Activated naive CD4-positive, alpha-beta T cell treated with anti-CD3 and anti-CD28 coated beads, Interleukin-2, amount 50 U/mL, for 24 hours (primary cell): ENCODE measurements around the gene TDP2.
A peak's percentile ranks its signal among the peaks of the same experiment; 100 is the strongest.
"Not testable (repeated sequence)": the region's sequence is repeated elsewhere in the genome, so short reads cannot be mapped to it uniquely, and the experiment has no call there.

Experiments
- H3K27ac Mint-ChIP-seq: one replicate; pipeline ENCODE4 v1.8.0; 2021; ENCODE audit warnings: mild to moderate bottlenecking, mixed read lengths
- H3K27me3 Mint-ChIP-seq: one replicate; pipeline ENCODE4 v1.8.0; 2021; ENCODE audit warnings: mixed read lengths
- H3K36me3 Mint-ChIP-seq: one replicate; pipeline ENCODE4 v1.8.0; 2021; ENCODE audit warnings: mixed read lengths
- H3K4me1 Mint-ChIP-seq: one replicate; pipeline ENCODE4 v1.8.0; 2021; ENCODE audit warnings: mixed read lengths
- H3K4me3 Mint-ChIP-seq: one replicate; pipeline ENCODE4 v1.8.0; 2021; ENCODE audit warnings: mild to moderate bottlenecking, mixed read lengths
- H3K9me3 Mint-ChIP-seq: one replicate; pipeline ENCODE4 v1.8.0; 2021; ENCODE audit warnings: mixed read lengths

Gene TDP2

GRCh38 chr6:24664046-24664987 is 2.4 kb downstream of the TDP2 start:
- Mint-ChIP-seq H3K36me3 (peaks cover 18% of the 10 kb centered on the region), H3K9me3 (no peaks in the 10 kb centered on the region), H3K27me3 (no peaks in the 10 kb centered on the region), H3K4me1 (peaks cover 77% of the 10 kb centered on the region), H3K27ac (no peak overlapping the region), H3K4me3 (peak overlapping the region; percentile 100)

- H3K36me3 Mint-ChIP-seq, result peaks cover 18% of the 10 kb centered on the region
- H3K4me3 Mint-ChIP-seq, result no peak overlapping the region
- H3K27ac Mint-ChIP-seq, result no peak overlapping the region
- H3K27me3 Mint-ChIP-seq, result no peaks in the 10 kb centered on the region
- no peaks in the 10 kb centered on the region for H3K9me3 Mint-ChIP-seq
- peaks cover 80% of the 10 kb centered on the region for H3K4me1 Mint-ChIP-seq
These were observed 3.5 kb downstream of the TDP2 start for GRCh38 chr6:24663189-24663588.

DNA sequence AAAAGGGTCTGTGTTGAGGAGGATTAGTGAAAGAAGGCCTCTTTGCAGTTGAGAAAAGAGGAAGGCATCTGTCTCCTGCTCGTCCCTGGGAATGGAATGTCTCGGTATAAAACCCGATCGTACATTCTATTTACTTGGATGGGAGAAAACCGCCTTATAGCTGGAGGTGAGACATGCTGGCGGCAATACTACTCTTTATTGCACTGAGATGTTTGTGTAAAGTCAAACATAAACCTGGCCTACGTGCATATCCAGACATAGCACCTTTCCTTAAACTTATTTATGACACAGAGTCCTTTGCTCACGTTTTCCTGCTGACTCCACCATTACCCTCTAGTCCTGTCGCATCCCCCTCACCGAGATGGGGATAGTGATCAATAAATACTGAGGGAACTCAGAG is 4.5 kb downstream of the TDP2 start:
- no peaks in the 10 kb centered on the region for H3K9me3 Mint-ChIP-seq
- H3K27ac Mint-ChIP-seq, result no peak overlapping the region
- H3K4me3 Mint-ChIP-seq, result no peak overlapping the region
- H3K36me3 Mint-ChIP-seq, result peaks cover 21% of the 10 kb centered on the region
- H3K27me3 Mint-ChIP-seq, result no peaks in the 10 kb centered on the region
- peaks cover 83% of the 10 kb centered on the region for H3K4me1 Mint-ChIP-seq

- Mint-ChIP-seq H3K4me1 (peaks cover 85% of the 10 kb centered on the region), H3K36me3 (peaks cover 21% of the 10 kb centered on the region)
- not testable (repeated sequence) for H3K9me3 Mint-ChIP-seq, H3K27me3 Mint-ChIP-seq, H3K27ac Mint-ChIP-seq, H3K4me3 Mint-ChIP-seq
These were observed 4.9 kb downstream of the TDP2 start for GRCh38 chr6:24661759-24662158.

- H3K27me3 Mint-ChIP-seq, result no peaks in the 10 kb centered on the region
- H3K27ac Mint-ChIP-seq, result no peak overlapping the region
- no peaks in the 10 kb centered on the region for H3K9me3 Mint-ChIP-seq
- peaks cover 90% of the 10 kb centered on the region for H3K4me1 Mint-ChIP-seq
- peaks cover 23% of the 10 kb centered on the region for H3K36me3 Mint-ChIP-seq
- no peak overlapping the region for H3K4me3 Mint-ChIP-seq
These were observed 6.6 kb downstream of the TDP2 start for GRCh38 chr6:24660105-24660504.

- peaks cover 23% of the 10 kb centered on the region for H3K36me3 Mint-ChIP-seq
- no peaks in the 10 kb centered on the region for H3K9me3 Mint-ChIP-seq
- no peaks in the 10 kb centered on the region for H3K27me3 Mint-ChIP-seq
- no peak overlapping the region for H3K27ac Mint-ChIP-seq
- peaks cover 86% of the 10 kb centered on the region for H3K4me1 Mint-ChIP-seq
- no peak overlapping the region for H3K4me3 Mint-ChIP-seq
These were observed 7.1 kb downstream of the TDP2 start for GRCh38 chr6:24659561-24659960.

GRCh38 chr6:24658573-24659560 is 7.8 kb downstream of the TDP2 start:
- H3K9me3 Mint-ChIP-seq, result no peaks in the 10 kb centered on the region
- no peaks in the 10 kb centered on the region for H3K27me3 Mint-ChIP-seq
- H3K36me3 Mint-ChIP-seq, result peaks cover 24% of the 10 kb centered on the region
- peaks cover 81% of the 10 kb centered on the region for H3K4me1 Mint-ChIP-seq
- H3K27ac Mint-ChIP-seq, result no peak overlapping the region
- H3K4me3 Mint-ChIP-seq, result no peak overlapping the region

- Mint-ChIP-seq H3K4me3 (no peak overlapping the region), H3K9me3 (no peaks in the 10 kb centered on the region), H3K4me1 (peaks cover 59% of the 10 kb centered on the region), H3K36me3 (peaks cover 17% of the 10 kb centered on the region), H3K27ac (peak overlapping the region; percentile 53), H3K27me3 (no peaks in the 10 kb centered on the region)
These were observed 11.5 kb downstream of the TDP2 start for GRCh38 chr6:24655215-24655614.

DNA sequence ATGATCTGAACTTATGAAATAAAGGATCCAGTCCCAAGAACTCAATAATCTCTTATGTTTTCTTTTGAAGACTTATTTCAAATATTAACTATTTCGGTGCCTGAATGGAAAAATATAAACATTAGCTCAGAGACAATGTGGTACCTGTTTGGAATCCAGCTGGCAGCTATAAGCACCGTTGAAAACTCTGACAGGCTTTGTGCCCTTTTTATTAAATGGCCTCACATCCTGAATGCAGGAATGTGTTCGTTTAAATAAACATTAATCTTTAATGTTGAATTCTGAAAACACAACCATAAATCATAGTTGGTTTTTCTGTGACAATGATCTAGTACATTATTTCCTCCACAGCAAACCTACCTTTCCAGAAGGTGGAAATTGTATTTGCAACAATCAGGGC is 16.3 kb downstream of the TDP2 start:
- H3K27ac Mint-ChIP-seq, result no peak overlapping the region
- H3K36me3 Mint-ChIP-seq, result peaks cover 8% of the 10 kb centered on the region

DNA sequence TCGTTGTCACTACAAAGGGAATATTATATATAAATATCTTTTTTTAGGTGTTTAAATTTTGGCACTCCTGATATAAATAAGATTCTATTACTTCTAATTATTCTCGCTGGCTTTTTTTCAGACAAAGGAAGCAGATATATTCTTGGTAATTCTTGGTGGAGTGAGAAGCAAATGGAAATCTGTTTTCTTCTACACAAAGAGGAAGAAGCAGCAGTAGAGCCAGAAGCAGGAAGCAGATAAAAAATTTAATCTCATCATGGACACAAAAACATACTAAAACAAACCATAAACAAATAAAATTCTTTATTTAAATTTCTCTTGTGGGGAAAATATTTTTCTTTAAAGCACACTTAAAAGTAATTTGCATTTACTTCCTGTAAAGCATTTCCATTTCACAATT is 17.0 kb downstream of the TDP2 start:
- H3K9me3 Mint-ChIP-seq, result no peaks in the 10 kb centered on the region
- no peak overlapping the region for H3K27ac Mint-ChIP-seq
- no peak overlapping the region for H3K4me3 Mint-ChIP-seq
- peaks cover 8% of the 10 kb centered on the region for H3K36me3 Mint-ChIP-seq
- peaks cover 10% of the 10 kb centered on the region for H3K27me3 Mint-ChIP-seq
- H3K4me1 Mint-ChIP-seq, result peaks cover 23% of the 10 kb centered on the region

More for the DNA sequence above, 16.3 kb downstream of the TDP2 start:
- Mint-ChIP-seq H3K27me3 (peaks cover 4% of the 10 kb centered on the region), H3K4me1 (peaks cover 23% of the 10 kb centered on the region), H3K4me3 (no peak overlapping the region), H3K9me3 (no peaks in the 10 kb centered on the region)

DNA sequence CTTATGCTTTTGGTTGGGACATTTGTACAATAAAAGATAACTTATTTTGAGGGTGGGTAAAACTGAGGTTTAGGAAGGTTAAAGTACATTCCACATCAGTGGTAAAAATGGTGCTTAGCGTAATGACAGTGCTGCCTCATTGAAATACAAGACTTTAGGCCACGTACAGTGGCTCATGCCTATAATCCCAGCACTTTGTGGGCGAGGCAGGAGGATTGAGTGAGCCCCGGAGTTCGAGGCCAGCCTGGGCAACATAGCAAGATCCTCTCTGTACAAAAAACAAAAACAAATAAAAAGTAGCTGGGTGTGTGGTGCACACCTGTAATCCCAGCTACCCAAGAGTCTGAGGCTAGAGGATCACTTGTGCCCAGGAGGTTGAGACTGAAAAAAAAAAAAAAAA is 18.4 kb downstream of the TDP2 start:
- Mint-ChIP-seq H3K9me3 (no peaks in the 10 kb centered on the region), H3K36me3 (peaks cover 3% of the 10 kb centered on the region), H3K4me1 (peaks cover 17% of the 10 kb centered on the region), H3K27me3 (peaks cover 13% of the 10 kb centered on the region), H3K27ac (no peak overlapping the region), H3K4me3 (no peak overlapping the region)

- peak overlapping the region; percentile 89 for H3K4me3 Mint-ChIP-seq
These were observed 19.9 kb downstream of the TDP2 start for GRCh38 chr6:24646771-24647170.

DNA sequence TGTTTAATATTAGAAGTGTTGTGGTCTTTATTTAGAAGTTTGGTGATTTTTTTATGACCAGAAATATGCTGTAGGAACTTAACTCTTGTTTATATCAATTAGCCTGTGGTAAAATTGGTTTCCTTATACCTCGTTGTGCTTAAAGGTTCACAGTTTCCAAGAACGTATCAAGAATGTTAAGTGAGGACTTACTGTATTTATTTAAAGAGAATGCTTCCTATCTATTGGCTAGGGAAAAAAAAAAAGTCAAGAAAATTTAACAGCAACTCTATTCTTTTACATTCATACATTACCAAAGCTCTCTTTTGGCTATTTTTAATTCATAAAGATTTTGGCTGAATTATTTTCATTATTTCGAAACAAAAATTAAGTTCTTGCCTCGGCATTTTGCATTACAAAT is 22.3 kb downstream of the TDP2 start:
- Mint-ChIP-seq H3K4me3 (no peak overlapping the region), H3K4me1 (peaks cover 15% of the 10 kb centered on the region), H3K27ac (no peak overlapping the region), H3K9me3 (no peaks in the 10 kb centered on the region), H3K36me3 (no peaks in the 10 kb centered on the region), H3K27me3 (peaks cover 21% of the 10 kb centered on the region)

More at GRCh38 chr6:24646771-24647170, 19.9 kb downstream of the TDP2 start:
- Mint-ChIP-seq H3K27me3 (peaks cover 13% of the 10 kb centered on the region), H3K9me3 (no peaks in the 10 kb centered on the region), H3K27ac (no peak overlapping the region), H3K36me3 (peaks cover under 1% of the 10 kb centered on the region), H3K4me1 (peaks cover 15% of the 10 kb centered on the region)

DNA sequence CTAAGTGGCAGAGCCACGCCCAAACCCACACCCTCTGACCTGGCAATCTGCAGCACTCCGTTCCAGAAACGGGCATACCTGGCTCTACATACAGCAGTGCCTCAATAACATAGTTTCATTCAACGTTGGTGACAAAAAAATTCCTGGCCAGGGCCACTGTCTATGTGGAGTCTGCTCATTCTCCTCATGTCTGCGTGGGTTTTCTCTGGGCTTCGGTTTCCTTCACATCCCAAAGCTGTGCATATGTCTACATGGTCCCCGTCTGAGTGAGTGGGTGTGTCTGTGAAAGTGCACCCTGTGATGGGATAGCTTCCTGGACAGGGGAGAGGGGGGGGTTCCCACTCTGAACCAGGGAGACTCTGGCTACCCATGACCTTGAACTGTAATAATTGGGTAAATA is 22.8 kb downstream of the TDP2 start:
- H3K9me3 Mint-ChIP-seq, result no peaks in the 10 kb centered on the region
- H3K27me3 Mint-ChIP-seq, result peaks cover 21% of the 10 kb centered on the region
- peaks cover 15% of the 10 kb centered on the region for H3K4me1 Mint-ChIP-seq
- H3K36me3 Mint-ChIP-seq, result no peaks in the 10 kb centered on the region
- no peak overlapping the region for H3K27ac Mint-ChIP-seq
- no peak overlapping the region for H3K4me3 Mint-ChIP-seq

DNA sequence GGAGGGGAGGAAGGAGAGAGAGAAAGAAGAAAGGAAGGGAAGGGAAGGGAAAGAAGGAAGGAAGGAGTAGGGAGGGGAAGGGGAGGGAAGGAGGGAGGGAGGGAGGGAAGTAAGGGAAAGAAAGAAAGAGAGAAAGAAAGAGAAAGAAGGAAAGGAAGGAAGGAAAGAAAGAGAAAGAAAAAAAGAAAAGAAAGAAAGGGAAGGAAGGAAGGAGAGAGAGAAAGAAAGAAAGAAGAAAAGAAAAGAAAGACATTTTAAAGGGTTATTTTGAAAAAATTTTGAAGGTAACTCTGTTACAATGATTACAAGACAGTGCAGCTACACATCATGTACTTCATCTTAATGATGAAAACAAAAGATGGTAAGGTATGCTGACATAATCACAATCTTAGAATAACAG is 24.6 kb downstream of the TDP2 start:
- H3K36me3 Mint-ChIP-seq, result peaks cover 2% of the 10 kb centered on the region
- no peak overlapping the region for H3K27ac Mint-ChIP-seq
- H3K9me3 Mint-ChIP-seq, result no peaks in the 10 kb centered on the region
- H3K4me1 Mint-ChIP-seq, result peaks cover 20% of the 10 kb centered on the region
- no peak overlapping the region for H3K4me3 Mint-ChIP-seq
- peaks cover 23% of the 10 kb centered on the region for H3K27me3 Mint-ChIP-seq

DNA sequence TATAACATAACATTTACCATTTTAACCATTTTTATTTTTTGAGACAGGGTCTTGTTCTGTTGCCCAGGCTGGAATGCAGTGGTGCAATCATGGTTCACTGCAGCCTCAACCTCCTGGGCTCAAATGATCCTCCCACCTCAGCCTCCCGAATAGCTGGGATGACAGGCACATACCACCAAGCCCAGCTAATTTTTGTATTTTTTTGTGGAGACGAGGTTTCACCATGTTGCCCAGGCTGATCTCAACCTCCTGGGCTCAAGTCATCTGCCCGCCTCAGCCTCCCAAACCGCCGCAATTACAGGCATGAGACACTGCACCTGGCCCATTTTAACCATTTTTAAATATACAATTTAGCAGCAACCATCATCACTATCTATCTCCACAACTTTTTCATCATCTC is 26.1 kb downstream of the TDP2 start:
- H3K4me3 Mint-ChIP-seq, H3K27ac Mint-ChIP-seq, H3K9me3 Mint-ChIP-seq, H3K36me3 Mint-ChIP-seq: not testable (repeated sequence)
- Mint-ChIP-seq H3K27me3 (peaks cover 21% of the 10 kb centered on the region), H3K4me1 (peaks cover 13% of the 10 kb centered on the region)
